NCI-H446 treated with DMSO at 0.1 percent for 48 hours (cell line): ENCODE results near the gene TM9SF1.
A peak's percentile ranks its signal among the peaks of the same experiment; 100 is the strongest.

ENCODE experiments used
- DNase-seq: peaks from one replicate; lab custom pipeline; 2025; lab: John Stamatoyannopoulos, UW

The TM9SF1 gene

GRCh38 chr14:24195186-24196070, at the start of gene TM9SF1:
TSS of gene TM9SF1 (minus strand) at chr14:24195441. CDS start at chr14:24195019, 422 bp downstream.
- DNase-seq, result peak; percentile 75

- no peak for DNase-seq
Measured at GRCh38 chr14:24243336-24243836, 48.1 kb upstream of the TM9SF1 start.

DNA sequence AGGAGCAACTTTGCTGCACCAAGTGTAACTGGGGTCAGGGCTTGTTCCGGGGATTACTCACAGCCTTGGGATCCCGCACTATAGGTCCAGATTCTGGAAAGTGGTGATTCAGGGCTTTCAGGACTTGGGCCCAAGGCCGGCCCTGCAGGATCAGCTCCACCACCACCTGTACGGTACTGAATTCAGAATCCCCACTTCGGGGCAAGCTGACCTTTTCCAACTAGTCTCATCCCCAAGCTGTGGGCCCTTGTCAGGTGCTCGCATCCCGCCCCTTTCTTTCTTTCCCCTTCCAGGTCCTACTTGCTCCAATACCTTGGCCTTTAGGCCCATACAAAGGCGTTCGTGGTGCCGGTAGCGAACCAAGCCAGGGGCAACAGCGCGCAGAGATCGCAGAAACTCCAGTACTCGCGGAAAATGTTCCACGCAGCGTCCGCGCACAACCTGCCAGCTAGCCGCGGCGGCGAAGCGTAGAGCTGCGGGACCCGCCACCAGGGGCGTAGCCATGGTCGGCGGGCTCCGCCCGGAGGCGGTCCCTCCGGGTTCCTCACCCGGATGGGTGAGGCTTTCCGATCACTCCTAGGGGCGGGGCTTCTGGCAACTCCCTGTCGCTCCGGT, 46.7 kb upstream of the TM9SF1 start:
- peak; percentile 95 for DNase-seq

DNA sequence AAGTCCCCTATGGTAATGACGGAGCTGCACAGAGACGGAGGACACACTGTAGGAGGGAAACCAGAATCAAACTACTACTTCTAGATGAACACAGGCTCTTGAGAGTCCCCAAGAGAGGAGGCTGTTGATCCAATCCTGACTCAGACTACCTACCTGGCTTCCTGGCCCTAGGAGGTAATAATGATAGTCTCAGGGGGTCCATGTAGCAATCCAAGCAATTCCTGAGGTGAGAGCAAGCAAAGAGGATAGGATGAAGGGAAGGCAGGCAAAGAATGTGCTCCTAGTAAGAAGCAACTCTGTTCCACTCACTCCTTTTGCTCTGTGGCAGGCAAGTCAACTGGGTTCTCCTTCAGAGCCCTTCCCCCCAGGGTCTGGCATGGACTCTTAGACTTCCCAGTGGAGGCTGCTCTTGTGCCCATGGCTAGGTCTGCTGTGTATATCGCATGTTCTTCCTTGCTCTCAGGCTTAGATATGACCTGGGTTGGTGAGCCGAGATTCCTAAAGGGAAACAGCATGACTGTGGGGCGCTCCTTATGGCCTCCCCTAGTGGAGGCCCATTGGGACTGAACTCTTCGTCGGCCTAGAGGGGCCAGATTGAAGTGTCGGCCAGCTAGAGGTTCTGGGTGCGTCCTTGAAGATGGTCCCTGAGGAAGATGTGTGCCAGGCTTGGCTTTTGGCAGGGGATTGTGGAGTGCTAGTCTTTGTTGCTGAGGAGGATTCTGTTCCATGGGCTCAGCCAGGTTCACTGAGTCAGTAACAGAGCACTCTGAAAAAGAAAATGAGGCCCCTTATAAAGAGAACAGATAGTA, 45.1 kb upstream of the TM9SF1 start:
- DNase-seq, result no peak

- DNase-seq, result no peak
Measured at GRCh38 chr14:24238527-24239037, 43.3 kb upstream of the TM9SF1 start.

- DNase-seq, result no peak
Measured at GRCh38 chr14:24238123-24238522, 42.9 kb upstream of the TM9SF1 start.

GRCh38 chr14:24237463-24237955, 42.3 kb upstream of the TM9SF1 start:
- no peak for DNase-seq

DNA sequence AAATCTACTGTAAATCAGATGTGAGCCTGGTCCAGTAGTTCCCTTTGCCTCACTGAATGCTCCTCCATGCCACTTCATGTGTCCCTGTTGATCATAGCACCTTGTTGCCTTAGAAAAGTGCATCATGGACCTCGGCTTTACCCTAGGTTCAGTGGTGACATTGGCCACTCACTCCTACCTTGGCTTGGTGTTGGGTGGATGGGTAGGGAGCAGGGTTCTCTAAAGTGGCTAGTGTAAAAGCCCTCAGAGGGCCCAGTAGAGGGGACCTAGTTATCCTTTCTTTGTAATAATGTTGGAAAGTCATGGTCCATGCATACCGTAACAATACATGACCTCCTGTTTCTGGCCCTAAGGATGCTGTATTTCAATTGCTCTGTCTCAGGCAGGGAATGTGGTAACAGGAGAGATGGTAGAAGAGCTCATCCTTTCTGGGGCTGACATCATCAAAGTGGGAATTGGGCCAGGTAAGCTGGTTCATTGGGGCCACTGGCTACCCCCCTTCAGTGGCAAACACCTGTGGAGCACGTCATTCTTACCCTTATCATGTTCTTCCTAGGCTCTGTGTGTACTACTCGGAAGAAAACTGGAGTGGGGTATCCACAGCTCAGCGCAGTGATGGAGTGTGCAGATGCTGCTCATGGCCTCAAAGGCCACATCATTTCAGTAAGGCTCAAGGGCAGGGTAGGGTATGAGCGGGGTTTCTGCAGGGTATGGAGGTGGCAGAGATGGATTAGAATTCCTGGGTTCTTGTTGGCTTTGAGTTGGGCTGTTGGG, 41.6 kb upstream of the TM9SF1 start:
- no peak for DNase-seq

GRCh38 chr14:24235804-24236688, 40.8 kb upstream of the TM9SF1 start:
- no peak for DNase-seq

- DNase-seq, result no peak
Measured at GRCh38 chr14:24234095-24235005, 39.1 kb upstream of the TM9SF1 start.

DNA sequence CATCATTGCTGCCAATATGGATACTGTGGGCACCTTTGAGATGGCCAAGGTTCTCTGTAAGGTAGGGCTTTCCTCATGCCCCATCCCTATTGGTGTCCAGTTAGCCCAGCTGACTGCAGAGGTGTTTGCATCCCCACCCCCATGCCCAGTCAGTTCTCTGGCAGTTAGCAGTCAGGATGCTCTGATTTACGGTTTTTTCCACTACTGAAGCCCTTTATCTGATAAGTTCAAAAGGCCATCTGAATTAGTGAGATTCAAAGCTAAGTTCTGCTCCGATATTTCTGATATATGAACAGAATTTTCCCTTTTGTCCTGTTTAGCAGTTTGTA, 38.3 kb upstream of the TM9SF1 start:
- DNase-seq, result no peak

DNA sequence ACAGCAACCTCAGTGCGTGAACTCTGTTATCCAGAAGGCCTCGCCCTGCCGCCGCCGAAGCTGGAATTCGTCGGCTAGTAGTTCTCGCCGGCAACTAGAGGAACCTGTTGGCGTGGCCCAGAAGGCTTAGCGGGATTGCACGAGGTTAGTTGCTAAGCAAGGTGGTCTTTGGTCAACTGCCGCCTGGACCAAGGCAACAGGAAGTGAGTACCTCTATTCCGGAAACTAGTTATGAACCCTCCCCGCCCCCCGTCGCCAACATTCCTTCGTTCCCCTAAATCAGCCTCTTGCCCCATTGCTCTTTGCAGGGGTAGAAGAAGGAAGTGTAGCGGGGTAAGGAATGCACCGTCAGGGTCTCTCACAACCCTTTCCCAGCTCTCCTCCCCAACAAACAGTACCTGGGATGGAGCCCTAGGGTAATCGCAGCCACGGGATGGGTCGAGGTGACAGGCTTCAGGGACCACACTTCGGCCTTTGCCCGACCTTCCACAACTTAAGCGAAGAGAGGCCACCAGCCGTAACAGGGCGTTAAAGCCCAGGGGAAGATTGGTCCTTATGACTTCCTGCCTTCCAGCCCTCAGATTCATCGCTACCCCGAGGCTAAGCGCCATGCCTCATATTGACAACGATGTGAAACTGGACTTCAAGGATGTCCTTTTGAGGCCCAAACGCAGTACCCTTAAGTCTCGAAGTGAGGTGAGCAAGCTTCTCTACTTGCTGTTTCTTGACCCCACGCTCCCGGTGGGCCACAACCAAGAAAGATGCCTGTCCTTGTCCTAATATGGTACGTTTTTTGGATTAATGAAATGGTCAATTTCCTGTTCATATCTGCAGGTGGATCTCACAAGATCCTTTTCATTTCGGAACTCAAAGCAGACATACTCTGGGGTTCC, 37.6 kb upstream of the TM9SF1 start, which contains the start of gene GMPR2:
TSS of gene GMPR2 (plus strand) at position 285 of the 893 bp plus-strand sequence. CDS start at position 610, 325 bp downstream.
- no peak for DNase-seq

GRCh38 chr14:24232121-24232644, 36.9 kb upstream of the TM9SF1 start, which contains the start of gene NEDD8:
TSS of gene NEDD8 (minus strand) at chr14:24232367. CDS start at chr14:24232267, 100 bp downstream.
- DNase-seq, result peak; percentile 95

DNA sequence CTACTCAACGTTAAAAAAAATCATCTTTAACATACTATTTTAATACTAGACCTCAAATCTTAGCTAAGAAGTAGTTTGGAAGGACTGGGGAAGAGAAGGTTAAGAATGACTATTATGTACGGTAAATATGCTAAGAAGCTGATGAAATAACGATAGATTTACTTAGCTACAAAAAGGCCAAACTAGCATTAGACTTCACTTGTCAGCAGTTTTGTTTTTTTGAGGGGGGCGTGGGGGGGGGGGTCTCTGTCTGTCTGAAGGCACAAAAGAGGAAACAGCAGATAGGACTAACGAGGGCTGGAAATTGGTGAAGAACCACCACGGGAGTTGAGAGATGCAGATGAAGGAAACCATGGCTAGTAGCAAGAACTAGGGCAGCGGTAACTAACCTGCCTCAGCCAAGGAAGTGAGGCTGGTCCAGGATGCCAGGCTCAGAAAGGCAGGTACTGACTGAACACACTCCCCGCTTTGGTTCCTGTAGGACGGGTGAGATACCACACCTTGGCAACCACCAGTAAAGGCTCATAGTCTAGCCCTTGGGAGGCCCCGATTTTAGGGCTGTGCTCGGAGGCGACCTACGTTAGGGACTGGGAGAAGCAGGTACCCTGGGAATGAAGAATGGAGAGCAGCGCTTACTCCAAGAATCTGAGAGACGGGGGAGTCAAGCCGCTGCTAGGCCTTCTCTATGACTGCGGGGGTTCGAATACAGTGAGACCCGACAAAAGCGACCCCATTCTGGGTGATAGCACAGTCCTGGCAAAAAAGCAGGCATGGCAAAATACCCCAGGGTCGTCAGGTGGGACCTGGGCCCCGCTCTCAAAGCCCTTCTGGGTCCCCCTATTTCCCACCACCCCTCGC, 36.3 kb upstream of the TM9SF1 start:
- DNase-seq, result no peak

DNA sequence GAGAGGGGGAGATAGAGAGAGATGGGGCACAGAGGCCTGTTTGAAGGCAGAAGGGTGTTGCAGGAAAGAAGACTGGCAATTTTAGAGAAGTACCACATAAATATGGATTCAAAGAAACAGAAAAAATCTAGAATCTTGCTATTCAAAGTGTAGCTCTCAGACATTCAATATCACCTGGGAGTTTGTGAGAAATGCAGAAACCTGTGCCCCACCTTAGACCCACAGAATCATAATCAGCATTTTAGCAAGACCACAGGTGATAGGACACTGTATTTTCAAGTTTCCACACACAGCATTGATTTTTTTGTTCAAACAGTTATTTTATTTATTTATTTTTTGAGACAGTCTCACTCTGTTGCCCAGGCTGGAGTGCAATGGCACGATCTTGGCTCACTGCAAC, 33.7 kb upstream of the TM9SF1 start:
- no peak for DNase-seq

DNA sequence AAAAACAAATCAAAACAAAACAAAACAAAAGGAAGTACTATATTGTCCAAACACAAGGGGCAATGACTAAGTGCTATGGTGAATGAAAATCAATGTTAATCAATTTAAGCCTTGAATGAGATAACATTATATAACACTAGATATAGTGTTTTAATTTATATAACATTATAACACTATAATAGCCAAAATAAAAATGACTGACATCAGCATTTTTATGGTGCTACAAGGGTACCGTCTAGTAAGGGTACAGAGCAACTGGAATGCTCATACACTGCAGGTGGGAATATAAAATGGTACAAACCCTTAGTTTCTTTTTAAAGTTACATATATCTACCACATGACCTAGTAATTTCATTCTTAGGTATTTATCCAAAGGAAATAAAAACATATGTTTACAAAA, 31.2 kb upstream of the TM9SF1 start:
- DNase-seq, result no peak

- DNase-seq, result no peak
Measured at GRCh38 chr14:24224618-24225071, 29.4 kb upstream of the TM9SF1 start.
